ENCODE measurements around the gene SAP130. TPM values are rescaled to one million over a fixed set of nuclear protein-coding genes. Genes with fewer than 3 reads are reported as not detected.
A peak's percentile ranks its signal among the peaks of the same experiment; 100 is the strongest.

Gene SAP130
- total RNA-seq, 2 donors from 2014 or later, result 47.7 to 58.9 TPM

DNA sequence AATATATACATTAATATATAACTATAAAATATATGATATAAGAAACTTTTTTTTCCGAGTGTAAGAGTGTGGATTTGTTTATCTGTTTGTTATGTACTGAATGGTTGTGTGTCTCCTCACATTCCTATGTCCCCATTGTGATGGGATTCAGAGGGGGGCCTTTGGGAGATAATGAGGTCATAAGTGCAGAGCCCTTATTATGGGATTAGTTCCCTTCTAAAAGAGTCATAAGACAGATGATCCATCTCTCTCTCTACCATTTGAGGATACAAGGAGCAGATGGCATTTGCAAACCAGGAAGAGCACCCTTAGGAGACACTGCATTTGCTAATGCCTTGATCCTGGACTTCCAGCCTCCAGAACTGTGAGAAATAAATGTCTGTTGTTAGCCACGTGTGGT is 30.3 kb upstream of the SAP130 start:
- peaks cover 2% of the 10 kb centered on the region for H3K9me3 Mint-ChIP-seq
- TF ChIP-seq, protein P1, sequence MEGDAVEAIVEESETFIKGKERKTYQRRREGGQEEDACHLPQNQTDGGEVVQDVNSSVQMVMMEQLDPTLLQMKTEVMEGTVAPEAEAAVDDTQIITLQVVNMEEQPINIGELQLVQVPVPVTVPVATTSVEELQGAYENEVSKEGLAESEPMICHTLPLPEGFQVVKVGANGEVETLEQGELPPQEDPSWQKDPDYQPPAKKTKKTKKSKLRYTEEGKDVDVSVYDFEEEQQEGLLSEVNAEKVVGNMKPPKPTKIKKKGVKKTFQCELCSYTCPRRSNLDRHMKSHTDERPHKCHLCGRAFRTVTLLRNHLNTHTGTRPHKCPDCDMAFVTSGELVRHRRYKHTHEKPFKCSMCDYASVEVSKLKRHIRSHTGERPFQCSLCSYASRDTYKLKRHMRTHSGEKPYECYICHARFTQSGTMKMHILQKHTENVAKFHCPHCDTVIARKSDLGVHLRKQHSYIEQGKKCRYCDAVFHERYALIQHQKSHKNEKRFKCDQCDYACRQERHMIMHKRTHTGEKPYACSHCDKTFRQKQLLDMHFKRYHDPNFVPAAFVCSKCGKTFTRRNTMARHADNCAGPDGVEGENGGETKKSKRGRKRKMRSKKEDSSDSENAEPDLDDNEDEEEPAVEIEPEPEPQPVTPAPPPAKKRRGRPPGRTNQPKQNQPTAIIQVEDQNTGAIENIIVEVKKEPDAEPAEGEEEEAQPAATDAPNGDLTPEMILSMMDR (conservative IDR thresholded peaks at IDR 0.05), result no peak

DNA sequence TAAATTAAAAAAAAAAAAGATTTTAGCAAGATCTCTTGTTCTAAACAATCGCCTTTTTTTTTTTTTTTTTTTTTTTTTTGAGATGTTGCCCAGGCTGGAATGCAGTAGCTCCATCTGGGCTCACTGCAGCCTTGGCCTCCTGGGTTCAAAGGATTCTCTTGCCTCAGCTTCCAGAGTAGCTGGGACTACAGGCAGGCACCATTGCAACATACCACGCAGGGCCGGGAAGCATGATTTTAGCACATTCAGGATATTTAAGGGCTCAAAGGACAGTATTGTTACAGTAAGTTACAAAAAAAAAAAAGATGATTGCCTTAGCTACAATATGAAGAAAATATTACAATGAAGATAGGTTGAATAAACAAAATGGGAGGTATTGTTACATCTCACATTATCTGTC is 29.5 kb upstream of the SAP130 start:
- Histone ChIP-seq H3K9me3 (ENCODE audit: control insufficient read depth, low read length) (no peaks in the 10 kb centered on the region), H3K4me1 (ENCODE audit: control insufficient read depth, insufficient read depth, low read length) (peaks cover 6% of the 10 kb centered on the region), H3K27ac (ENCODE audit: low read depth, low read length) (no peak overlapping the region), H3K36me3 (ENCODE audit: control insufficient read depth, insufficient read depth, low read length) (no peaks in the 10 kb centered on the region), H3K4me3 (ENCODE audit: low read length) (no peak overlapping the region), H3K9ac (ENCODE audit: extremely low read depth, low read length, poor library complexity, severe bottlenecking) (no peak overlapping the region), H3K27me3 (ENCODE audit: control insufficient read depth, insufficient read depth, low read length, poor library complexity, severe bottlenecking) (no peaks in the 10 kb centered on the region)
- WGBS, 2 experiments (ENCODE audit: insufficient coverage in 1 of 2, insufficient read length in 1 of 2), result 77 to 92% methylated on average over 3 of the region's 3 CpGs
- DNase-seq, result no peak
- peaks cover 4% of the 10 kb centered on the region for H3K27me3 Mint-ChIP-seq (ENCODE audit: insufficient read depth)
- TF ChIP-seq, protein P1 (conservative IDR thresholded peaks at IDR 0.05), result no peak
- no peak overlapping the region for H3K27ac Mint-ChIP-seq
- H3K4me1 Mint-ChIP-seq, result peaks cover 3% of the 10 kb centered on the region
- peaks cover 2% of the 10 kb centered on the region for H3K9me3 Mint-ChIP-seq
- H3K36me3 Mint-ChIP-seq (ENCODE audit: low read depth), result no peaks in the 10 kb centered on the region
- no peak overlapping the region for H3K4me3 Mint-ChIP-seq

More for the DNA sequence above, 30.3 kb upstream of the SAP130 start:
- no peaks in the 10 kb centered on the region for H3K27me3 ChIP-seq (ENCODE audit: control insufficient read depth, insufficient read depth, low read length, poor library complexity, severe bottlenecking)
- H3K4me3 ChIP-seq (ENCODE audit: low read length), result peak overlapping the region; percentile 24
- peak overlapping the region; percentile 6 for H3K27ac Mint-ChIP-seq
- peaks cover 3% of the 10 kb centered on the region for H3K4me1 Mint-ChIP-seq
- no peaks in the 10 kb centered on the region for H3K36me3 Mint-ChIP-seq (ENCODE audit: low read depth)
- DNase-seq, result no peak
- H3K27ac ChIP-seq (ENCODE audit: low read depth, low read length), result no peak overlapping the region
- H3K4me1 ChIP-seq (ENCODE audit: control insufficient read depth, insufficient read depth, low read length), result peaks cover 6% of the 10 kb centered on the region
- H3K9ac ChIP-seq (ENCODE audit: extremely low read depth, low read length, poor library complexity, severe bottlenecking), result no peak overlapping the region
- H3K9me3 ChIP-seq (ENCODE audit: control insufficient read depth, low read length), result no peaks in the 10 kb centered on the region
- 77 to 80% methylated on average over 1 to 2 of the region's 2 CpGs for WGBS, 2 experiments (ENCODE audit: insufficient coverage in 1 of 2, insufficient read length in 1 of 2)
- H3K36me3 ChIP-seq (ENCODE audit: control insufficient read depth, insufficient read depth, low read length), result no peaks in the 10 kb centered on the region
- H3K4me3 Mint-ChIP-seq, result no peak overlapping the region
- H3K27me3 Mint-ChIP-seq (ENCODE audit: insufficient read depth), result peaks cover 1% of the 10 kb centered on the region

DNA sequence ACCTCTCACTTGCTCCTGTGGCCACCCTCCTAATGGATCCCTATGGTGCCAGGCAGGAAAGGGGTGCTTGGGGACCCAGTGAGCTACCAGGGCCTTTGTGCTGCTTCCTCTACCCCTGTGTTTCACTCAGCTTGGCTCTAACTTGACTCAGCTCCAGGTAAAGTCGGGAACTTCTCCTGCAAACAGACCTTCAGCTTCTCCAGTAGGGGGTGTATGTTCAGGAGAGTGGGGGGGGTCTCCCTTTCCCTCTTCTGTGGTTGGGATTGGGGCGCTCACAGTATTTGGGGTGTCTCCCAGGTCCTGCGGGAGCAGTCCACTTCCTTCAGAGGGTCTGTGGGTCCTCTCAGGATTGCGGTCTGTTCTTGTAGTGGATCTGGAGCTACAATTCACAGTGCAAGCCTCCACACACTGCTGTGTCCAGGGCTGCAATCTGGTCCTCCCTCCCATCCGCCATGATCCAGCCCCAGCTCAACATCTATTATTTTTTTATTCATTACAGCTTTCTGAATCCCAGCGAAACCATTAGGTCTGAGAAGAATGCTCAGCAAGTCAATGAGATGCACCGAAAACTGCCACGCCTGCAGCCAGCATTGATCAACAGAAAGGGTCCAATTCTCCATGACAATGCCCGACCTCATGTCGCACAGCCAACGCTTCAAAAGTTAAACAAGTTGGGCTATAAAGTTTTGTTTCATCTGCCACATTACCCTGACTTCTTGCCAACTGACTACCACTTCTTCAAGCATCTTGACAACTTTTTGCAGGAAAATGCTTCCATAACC is 26.4 kb upstream of the SAP130 start:
- no peaks in the 10 kb centered on the region for H3K27me3 ChIP-seq (ENCODE audit: control insufficient read depth, insufficient read depth, low read length, poor library complexity, severe bottlenecking)
- Mint-ChIP-seq H3K27ac (no peak overlapping the region), H3K4me3 (no peak overlapping the region), H3K36me3 (ENCODE audit: low read depth) (no peaks in the 10 kb centered on the region), H3K9me3 (peaks cover 12% of the 10 kb centered on the region), H3K27me3 (ENCODE audit: insufficient read depth) (peaks cover 10% of the 10 kb centered on the region), H3K4me1 (peaks cover 3% of the 10 kb centered on the region)
- H3K4me3 ChIP-seq (ENCODE audit: low read length), result no peak overlapping the region
- WGBS, 2 experiments (ENCODE audit: insufficient coverage in 1 of 2, insufficient read length in 1 of 2), result 93 to 97% methylated on average over 8 to 10 of the region's 11 CpGs
- no peak for DNase-seq
- no peak overlapping the region for H3K9ac ChIP-seq (ENCODE audit: extremely low read depth, low read length, poor library complexity, severe bottlenecking)
- H3K9me3 ChIP-seq (ENCODE audit: control insufficient read depth, low read length), result peaks cover 8% of the 10 kb centered on the region
- peaks cover 6% of the 10 kb centered on the region for H3K4me1 ChIP-seq (ENCODE audit: control insufficient read depth, insufficient read depth, low read length)
- TF ChIP-seq, protein P1 (conservative IDR thresholded peaks at IDR 0.05), result peak; percentile 31
- no peaks in the 10 kb centered on the region for H3K36me3 ChIP-seq (ENCODE audit: control insufficient read depth, insufficient read depth, low read length)
- no peak overlapping the region for H3K27ac ChIP-seq (ENCODE audit: low read depth, low read length)
